ENCODE results near the gene PRCP. TPM values are rescaled to one million over a fixed set of nuclear protein-coding genes. Genes with fewer than 3 reads are reported as not detected.

The PRCP gene
- 105 and 143 TPM in 2 replicates for total RNA-seq

DNA sequence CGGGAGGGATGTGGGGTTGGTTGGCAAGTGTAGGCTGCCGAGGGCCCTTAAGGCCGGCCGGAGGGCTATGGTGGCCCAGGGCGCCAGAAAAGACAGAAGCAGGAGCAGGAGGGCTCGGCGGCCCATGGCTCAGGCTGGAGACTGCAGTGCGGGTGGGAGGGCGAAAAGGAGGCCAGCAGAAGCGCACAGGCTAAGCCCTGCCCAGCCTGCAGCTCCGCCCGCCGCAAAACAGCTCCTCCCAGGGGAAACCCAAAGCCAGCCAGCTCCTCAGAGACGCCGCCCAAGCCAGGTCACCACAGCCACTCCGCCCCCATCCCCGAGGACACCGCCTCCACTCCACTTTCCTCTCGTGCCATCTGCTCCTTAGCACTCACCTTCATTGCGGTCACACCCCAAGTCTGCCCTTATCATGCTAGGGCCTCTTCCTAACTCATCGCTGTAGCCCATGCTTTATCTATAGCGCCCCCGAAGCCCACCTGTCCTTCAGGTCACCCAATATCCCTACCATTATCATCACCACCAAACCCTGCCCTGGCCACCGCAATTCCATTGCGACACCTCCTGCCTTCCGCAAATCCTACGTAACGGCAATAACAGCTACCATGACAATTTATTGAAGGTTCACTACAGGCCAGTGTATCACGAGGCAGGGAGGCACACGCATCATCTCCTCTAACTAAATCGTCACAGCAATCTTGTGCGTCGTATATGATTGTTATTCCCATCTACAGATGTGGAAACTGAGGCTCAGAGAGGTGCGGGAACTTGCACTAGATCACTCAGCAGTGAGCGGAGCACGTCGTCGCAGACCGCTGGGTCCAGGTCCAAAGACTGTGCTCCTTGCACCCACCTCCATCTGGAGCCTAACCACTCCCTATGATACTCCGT lies at the start of gene PRCP:
Gene PRCP, minus strand, starts transcription at position 154 of the 888 bp plus-strand sequence. Its CDS starts 28 bp downstream, at position 126.

DNA sequence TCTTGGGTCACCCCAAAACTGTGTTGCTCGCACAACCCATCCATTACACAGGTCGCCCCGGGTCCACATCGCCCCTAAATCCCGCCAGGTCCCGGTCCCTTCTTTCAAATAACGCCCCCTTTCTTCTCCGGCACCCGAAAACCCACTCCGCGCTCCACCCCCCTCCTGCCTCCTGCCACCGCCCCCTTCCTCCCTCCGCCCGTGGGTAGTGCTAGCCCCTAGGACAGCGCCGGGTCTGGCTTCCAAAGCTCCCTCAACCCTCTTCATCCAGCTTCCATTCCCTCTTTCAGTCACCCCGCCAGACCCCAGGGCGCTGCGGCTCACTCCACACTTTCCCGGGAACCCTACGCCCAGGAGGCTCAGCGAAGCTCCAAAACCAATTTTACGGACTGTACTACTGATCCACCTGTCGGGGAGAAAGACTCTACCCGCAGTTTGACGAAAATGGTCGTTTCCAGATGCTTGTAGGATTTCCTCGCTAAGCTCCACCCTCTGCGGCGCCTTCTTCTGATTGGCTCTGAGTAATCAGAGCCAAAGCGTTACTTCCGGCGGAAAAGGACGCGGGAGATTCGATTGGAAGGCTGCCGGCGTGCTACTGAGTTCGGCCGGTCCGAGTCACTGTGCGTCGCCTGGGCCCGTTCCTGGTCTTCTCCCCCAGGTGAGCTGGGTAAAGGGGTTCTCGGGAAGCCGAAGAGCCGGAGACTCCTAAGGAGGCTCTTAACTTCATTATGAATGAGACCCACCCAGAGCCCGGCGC lies 1.1 kb upstream of the PRCP start, which contains the start of gene DDIAS:
Gene DDIAS, plus strand, starts transcription at position 572 of the 757 bp plus-strand sequence. CDS start 13,003 bp downstream, outside the sequence.

Other genes starting within 250 kb of the PRCP start
- under 0.01 TPM in 2 replicates for gene FAM181B, start 166.6 kb downstream of the PRCP start, total RNA-seq
- 15.0 and 19.5 TPM in 2 replicates for gene DDIAS, start 1.3 kb upstream of the PRCP start, total RNA-seq
- 9.4 and 15.7 TPM in 2 replicates for gene RAB30, start 171.5 kb upstream of the PRCP start, total RNA-seq

Measured in thoracic aorta endothelial cell (primary cell).